GM06990 (cell line): ENCODE data around the gene DNAH11.

ENCODE experiments used
- DNase-seq: peaks from one replicate; pipeline ENCODE4 v3.0.0-alpha.2; 2011; ENCODE audit not compliant: insufficient read length; ENCODE audit errors: extremely low read depth
- H3K27me3 ChIP-seq: replicated peaks from 2 replicates; pipeline ENCODE4 v1.6.0; 2011; ENCODE audit warnings: low read length; ENCODE audit not compliant: control insufficient read depth, insufficient read depth
- H3K36me3 ChIP-seq: 2 replicates; pipeline ENCODE4 v1.5.1; 2011; ENCODE audit warnings: low read length; ENCODE audit not compliant: control insufficient read depth, insufficient read depth
- H3K4me3 ChIP-seq: replicated peaks from 2 replicates; pipeline ENCODE4 v1.5.1; 2011; ENCODE audit warnings: low read depth, mild to moderate bottlenecking, control low read depth, low read length
- CTCF ChIP-seq: IDR thresholded peaks from 2 replicates; pipeline ENCODE4 v1.5.1; 2011; ENCODE audit warnings: low read length, control low read depth, mild to moderate bottlenecking, inconsistent platforms; ENCODE audit not compliant: insufficient read depth, poor library complexity, severe bottlenecking

The DNAH11 gene

GRCh38 chr7:21914671-21915070 lies 371.8 kb downstream of the DNAH11 start:
- Histone ChIP-seq H3K27me3 (no peaks in the 10 kb centered on the region), H3K36me3 (peaks cover 1% of the 10 kb centered on the region), H3K4me3 (no peak overlapping the region)
- DNase-seq: no peak
- no peak for TF ChIP-seq CTCF

- no peak for DNase-seq
- no peak for TF ChIP-seq CTCF
- Histone ChIP-seq H3K4me3 (no peak overlapping the region), H3K27me3 (no peaks in the 10 kb centered on the region), H3K36me3 (peaks cover 1% of the 10 kb centered on the region)
Measured at GRCh38 chr7:21915140-21915539, 372.3 kb downstream of the DNAH11 start.

GRCh38 chr7:21916176-21916575 lies 373.3 kb downstream of the DNAH11 start:
- DNase-seq: no peak
- Histone ChIP-seq H3K36me3 (peaks cover 1% of the 10 kb centered on the region), H3K27me3 (no peaks in the 10 kb centered on the region), H3K4me3 (no peak overlapping the region)
- no peak for TF ChIP-seq CTCF

- DNase-seq: no peak
- no peak overlapping the region for H3K4me3 ChIP-seq
- peaks cover 1% of the 10 kb centered on the region for H3K36me3 ChIP-seq
- TF ChIP-seq CTCF: no peak
- no peaks in the 10 kb centered on the region for H3K27me3 ChIP-seq
Measured at GRCh38 chr7:21916629-21917028, 373.8 kb downstream of the DNAH11 start.

- no peak overlapping the region for H3K4me3 ChIP-seq
- H3K27me3 ChIP-seq: no peaks in the 10 kb centered on the region
- peaks cover 1% of the 10 kb centered on the region for H3K36me3 ChIP-seq
- no peak for DNase-seq
- TF ChIP-seq CTCF: no peak
Measured at GRCh38 chr7:21918216-21918615, 375.4 kb downstream of the DNAH11 start.

- DNase-seq: no peak
- Histone ChIP-seq H3K27me3 (no peaks in the 10 kb centered on the region), H3K4me3 (no peak overlapping the region), H3K36me3 (peaks cover under 1% of the 10 kb centered on the region; the same call in 1 of the 2 replicates)
- no peak for TF ChIP-seq CTCF
Measured at GRCh38 chr7:21920936-21921335, 378.1 kb downstream of the DNAH11 start.
